ENCODE data around the gene INPP5D.

The INPP5D gene

GRCh38 chr2:233164967-233165366 lies 104.8 kb downstream of the INPP5D start:
- Histone ChIP-seq H3K27me3 (no peaks in the 10 kb centered on the region), H3K36me3 (peaks cover 81 to 98% (median 95%) of the 10 kb centered on the region in 11 experiments), H3K9me3 (replicated peaks in 1 of 11) (no peaks in the 10 kb centered on the region), H3K4me3 (0 out of 20 replicates have a peak overlapping the region, but pooled peaks of 1 of the 10 experiments have one; percentile 9), H3K4me1 (peaks cover 0 to 83% (median 27%) of the 10 kb centered on the region in 10 experiments; a peak in 12 of 20 replicates), H3K9ac (peak overlapping the region in 5 of 11 experiments; percentile 55 to 76 (median 60); a peak in 7 of 22 replicates), H3K27ac (peak overlapping the region in 7 of 11 experiments; percentile 18 to 94 (median 78); a peak in 13 of 22 replicates), H4K20me1 (peaks cover 0 to 7% (median 0%) of the 10 kb centered on the region in 11 experiments; a peak in 3 of 22 replicates), H3K4me2 (peak overlapping the region in 5 of 11 experiments; percentile 61 to 91 (median 81); a peak in 10 of 22 replicates)
- TF ChIP-seq Cebpa-rat (IDR thresholded peaks at IDR 0.05), result no peak

GRCh38 chr2:233165543-233165894 lies 105.4 kb downstream of the INPP5D start:
- Histone ChIP-seq H3K4me2 (peak overlapping the region in 6 of 11 experiments; percentile 22 to 91 (median 76); a peak in 11 of 22 replicates), H3K4me3 (no peak overlapping the region), H3K27ac (peak overlapping the region in 6 of 11 experiments; percentile 18 to 94 (median 78); a peak in 11 of 22 replicates), H4K20me1 (peaks cover 0 to 7% (median 0%) of the 10 kb centered on the region in 11 experiments; a peak in 2 of 22 replicates), H3K27me3 (no peaks in the 10 kb centered on the region), H3K4me1 (peaks cover 0 to 83% (median 27%) of the 10 kb centered on the region in 10 experiments; a peak in 12 of 20 replicates), H3K9me3 (replicated peaks in 1 of 11) (no peaks in the 10 kb centered on the region), H3K9ac (peak overlapping the region in 4 of 11 experiments; percentile 59 to 76 (median 66); a peak in 10 of 22 replicates), H3K36me3 (peaks cover 81 to 98% (median 95%) of the 10 kb centered on the region in 11 experiments)
- no peak for TF ChIP-seq Cebpa-rat (IDR thresholded peaks at IDR 0.05)

- H3K4me2 ChIP-seq, result peak overlapping the region in 6 of 11 experiments; percentile 22 to 91 (median 76); a peak in 12 of 22 replicates
- peaks cover 81 to 98% (median 95%) of the 10 kb centered on the region in 11 experiments for H3K36me3 ChIP-seq
- peaks cover 0 to 82% (median 27%) of the 10 kb centered on the region in 10 experiments; a peak in 12 of 20 replicates for H3K4me1 ChIP-seq
- TF ChIP-seq Cebpa-rat (IDR thresholded peaks at IDR 0.05), result peak in 4 of 11 experiments; percentile 17 to 69 (median 42); a peak in 4 of 22 replicates
- no peaks in the 10 kb centered on the region for H3K9me3 ChIP-seq (replicated peaks in 1 of 11)
- H3K4me3 ChIP-seq, result no peak overlapping the region
- H3K27me3 ChIP-seq, result no peaks in the 10 kb centered on the region
- peaks cover 0 to 7% (median 0%) of the 10 kb centered on the region in 11 experiments; a peak in 2 of 22 replicates for H4K20me1 ChIP-seq
- H3K9ac ChIP-seq, result peak overlapping the region in 6 of 11 experiments; percentile 45 to 76 (median 61); a peak in 9 of 22 replicates
- H3K27ac ChIP-seq, result peak overlapping the region in 9 of 11 experiments; percentile 9 to 94 (median 67); a peak in 14 of 22 replicates
These were observed 105.9 kb downstream of the INPP5D start for GRCh38 chr2:233165895-233166661.

GRCh38 chr2:233168445-233168844 lies 108.3 kb downstream of the INPP5D start:
- no peak overlapping the region; a peak in 1 of 22 replicates for H3K4me2 ChIP-seq
- H3K27ac ChIP-seq, result peak overlapping the region in 4 of 11 experiments; percentile 27 to 42 (median 39); a peak in 5 of 22 replicates
- peaks cover 84 to 100% (median 97%) of the 10 kb centered on the region in 11 experiments for H3K36me3 ChIP-seq
- H3K9ac ChIP-seq, result no peak overlapping the region
- no peak overlapping the region for H3K4me3 ChIP-seq
- H3K27me3 ChIP-seq, result no peaks in the 10 kb centered on the region
- TF ChIP-seq Cebpa-rat (IDR thresholded peaks at IDR 0.05), result no peak
- H4K20me1 ChIP-seq, result peaks cover 0 to 9% (median 0%) of the 10 kb centered on the region in 11 experiments; a peak in 5 of 22 replicates
- no peaks in the 10 kb centered on the region for H3K9me3 ChIP-seq (replicated peaks in 1 of 11)
- peaks cover 0 to 62% (median 24%) of the 10 kb centered on the region in 10 experiments; a peak in 12 of 20 replicates for H3K4me1 ChIP-seq

GRCh38 chr2:233168919-233169318 lies 108.8 kb downstream of the INPP5D start:
- no peak overlapping the region; a peak in 1 of 22 replicates for H3K4me2 ChIP-seq
- H3K4me3 ChIP-seq, result no peak overlapping the region
- peaks cover 0 to 9% (median 0%) of the 10 kb centered on the region in 11 experiments; a peak in 5 of 22 replicates for H4K20me1 ChIP-seq
- 0 out of 22 replicates have a peak overlapping the region, but pooled peaks of 1 of the 11 experiments have one; percentile 11 for H3K9ac ChIP-seq
- H3K4me1 ChIP-seq, result peaks cover 0 to 57% (median 22%) of the 10 kb centered on the region in 10 experiments; a peak in 12 of 20 replicates
- no peaks in the 10 kb centered on the region for H3K27me3 ChIP-seq
- H3K36me3 ChIP-seq, result peaks cover 84 to 100% (median 97%) of the 10 kb centered on the region in 11 experiments
- peak overlapping the region in 4 of 11 experiments; percentile 27 to 42 (median 39); a peak in 6 of 22 replicates for H3K27ac ChIP-seq
- no peak for TF ChIP-seq Cebpa-rat (IDR thresholded peaks at IDR 0.05)
- H3K9me3 ChIP-seq (replicated peaks in 1 of 11), result no peaks in the 10 kb centered on the region

GRCh38 chr2:233171344-233171743 lies 111.2 kb downstream of the INPP5D start:
- peaks cover 0 to 9% (median 0%) of the 10 kb centered on the region in 11 experiments; a peak in 4 of 22 replicates for H4K20me1 ChIP-seq
- TF ChIP-seq Cebpa-rat (IDR thresholded peaks at IDR 0.05), result no peak
- peak overlapping the region in 1 of 11 experiments; percentile 14; a peak in 1 of 22 replicates for H3K27ac ChIP-seq
- peaks cover 0 to 33% (median 5%) of the 10 kb centered on the region in 10 experiments; a peak in 11 of 20 replicates for H3K4me1 ChIP-seq
- H3K4me2 ChIP-seq, result no peak overlapping the region
- H3K4me3 ChIP-seq, result no peak overlapping the region
- no peak overlapping the region for H3K9ac ChIP-seq
- H3K9me3 ChIP-seq (replicated peaks in 1 of 11), result 0 out of 22 replicates have a peak, but pooled peaks cover 0 to 5% (median 0%) of the 10 kb centered on the region in 11 experiments
- H3K36me3 ChIP-seq, result peaks cover 92 to 99% (median 96%) of the 10 kb centered on the region in 11 experiments
- no peaks in the 10 kb centered on the region for H3K27me3 ChIP-seq

- Histone ChIP-seq H3K4me1 (peaks cover 0 to 16% (median 0%) of the 10 kb centered on the region in 10 experiments; a peak in 3 of 20 replicates), H3K27ac (no peak overlapping the region), H3K9ac (no peak overlapping the region), H3K4me2 (no peak overlapping the region), H4K20me1 (peaks cover 0 to 9% (median 0%) of the 10 kb centered on the region in 11 experiments; a peak in 3 of 22 replicates), H3K27me3 (no peaks in the 10 kb centered on the region), H3K36me3 (peaks cover 94 to 100% (median 96%) of the 10 kb centered on the region in 11 experiments), H3K4me3 (no peak overlapping the region), H3K9me3 (replicated peaks in 1 of 11) (peaks cover 0 to 13% (median 2%) of the 10 kb centered on the region in 11 experiments; a peak in 8 of 22 replicates)
- TF ChIP-seq Cebpa-rat (IDR thresholded peaks at IDR 0.05), result no peak
These were observed 113.0 kb downstream of the INPP5D start for GRCh38 chr2:233173115-233173514.

GRCh38 chr2:233174137-233174536 lies 114.0 kb downstream of the INPP5D start:
- Histone ChIP-seq H3K27me3 (no peaks in the 10 kb centered on the region), H3K9me3 (replicated peaks in 1 of 11) (peaks cover 0 to 23% (median 12%) of the 10 kb centered on the region in 11 experiments; a peak in 20 of 22 replicates), H4K20me1 (peaks cover 0 to 9% (median 0%) of the 10 kb centered on the region in 11 experiments; a peak in 3 of 22 replicates), H3K4me3 (no peak overlapping the region), H3K9ac (no peak overlapping the region), H3K4me1 (peaks cover 0 to 6% (median 0%) of the 10 kb centered on the region in 10 experiments; a peak in 4 of 20 replicates), H3K4me2 (no peak overlapping the region), H3K36me3 (peaks cover 94 to 100% (median 96%) of the 10 kb centered on the region in 11 experiments), H3K27ac (no peak overlapping the region)
- TF ChIP-seq Cebpa-rat (IDR thresholded peaks at IDR 0.05), result no peak

Data from BLaER1 treated with 17β-estradiol and CSF1 and Interleukin-3, amounts not matched to agents 10 nM and 100 nM (cell line).